Activated B cell treated with CpG ODN at 0.5 μM for 24 hours (primary cell): ENCODE data around the gene AGRN. TPM values are rescaled to one million over a fixed set of nuclear protein-coding genes. Genes with fewer than 3 reads are reported as not detected.
"Not testable (repeated sequence)": the region's sequence is repeated elsewhere in the genome, so short reads cannot be mapped to it uniquely, and the experiment has no call there.

Source experiments
- ATAC-seq: fragments of 200-7000 bp; cut with Tn5 transposase; one replicate; pipeline ENCODE4 v1.10.0; 2021; ENCODE audit warnings: low read depth, mild to moderate bottlenecking, moderate library complexity
- CTCF ChIA-PET: fragments of 350-600 bp; sonication (Branson Sonifier 250); formaldehyde crosslinking; loops from one replicate; lab custom pipeline; 2021; ENCODE audit warnings: antibody characterized with exemption; lab: Charles Lee
- POLR2A ChIA-PET: fragments of 350-600 bp; sonication (Branson Sonifier 250); formaldehyde crosslinking; loops from one replicate; lab custom pipeline; 2021; ENCODE audit warnings: antibody characterized with exemption; lab: Charles Lee
- DNase-seq: peaks from one replicate; pipeline ENCODE4 v3.0.0; 2022
- H3K27ac Mint-ChIP-seq: one replicate; pipeline ENCODE4 v1.8.0; 2020; ENCODE audit warnings: mixed read lengths
- H3K27me3 Mint-ChIP-seq: one replicate; pipeline ENCODE4 v1.8.0; 2021; ENCODE audit warnings: mixed read lengths
- H3K36me3 Mint-ChIP-seq: one replicate; pipeline ENCODE4 v1.8.0; 2021; ENCODE audit warnings: low read depth, mixed read lengths
- H3K4me1 Mint-ChIP-seq: one replicate; pipeline ENCODE4 v1.8.0; 2021; ENCODE audit warnings: mixed read lengths
- H3K4me3 Mint-ChIP-seq: one replicate; pipeline ENCODE4 v1.8.0; 2020; ENCODE audit warnings: mild to moderate bottlenecking, mixed read lengths
- H3K9me3 Mint-ChIP-seq: one replicate; pipeline ENCODE4 v1.8.0; 2020; ENCODE audit warnings: mixed read lengths
- CTCF ChIP-seq: fragments of 200-600 bp; IDR thresholded peaks from one replicate; pipeline ENCODE4 v1.8.0; 2022; ENCODE audit warnings: antibody characterized with exemption, mild to moderate bottlenecking
- intact Hi-C: fragments of 100-400 bp; cut with micrococcal nuclease; formaldehyde crosslinking; loops from one replicate; pipeline ENCODE4 v1.15.1; 2024
- total RNA-seq: library from RNA; stranded (reverse); gene quantifications from 2 replicates; pipeline ENCODE4 v1.2.3, GENCODE V29; 2022

The AGRN gene
- total RNA-seq, 1 donor from 2014 or later, result 27.1 TPM

- no peaks in the 10 kb centered on the region for H3K27me3 Mint-ChIP-seq
- H3K36me3 Mint-ChIP-seq, result no peaks in the 10 kb centered on the region
- TF ChIP-seq CTCF, result no peak
- ChIA-PET POLR2A (interaction anchor here (1.2 kb wide), 1 partner anchor 10 kb away, joined by 3 read pairs; no protein-coding TSS in a partner anchor), CTCF (no interaction called here)
- H3K9me3 Mint-ChIP-seq, result no peaks in the 10 kb centered on the region
- intact Hi-C loops, result no loop called here
- H3K4me1 Mint-ChIP-seq, result peaks cover 6% of the 10 kb centered on the region
- no peak for DNase-seq
- ATAC-seq, result peak; percentile 52
- H3K27ac Mint-ChIP-seq, result no peak overlapping the region
- H3K4me3 Mint-ChIP-seq, result no peak overlapping the region
Observed at GRCh38 chr1:1091344-1092148, 71.6 kb downstream of the AGRN start.

DNA sequence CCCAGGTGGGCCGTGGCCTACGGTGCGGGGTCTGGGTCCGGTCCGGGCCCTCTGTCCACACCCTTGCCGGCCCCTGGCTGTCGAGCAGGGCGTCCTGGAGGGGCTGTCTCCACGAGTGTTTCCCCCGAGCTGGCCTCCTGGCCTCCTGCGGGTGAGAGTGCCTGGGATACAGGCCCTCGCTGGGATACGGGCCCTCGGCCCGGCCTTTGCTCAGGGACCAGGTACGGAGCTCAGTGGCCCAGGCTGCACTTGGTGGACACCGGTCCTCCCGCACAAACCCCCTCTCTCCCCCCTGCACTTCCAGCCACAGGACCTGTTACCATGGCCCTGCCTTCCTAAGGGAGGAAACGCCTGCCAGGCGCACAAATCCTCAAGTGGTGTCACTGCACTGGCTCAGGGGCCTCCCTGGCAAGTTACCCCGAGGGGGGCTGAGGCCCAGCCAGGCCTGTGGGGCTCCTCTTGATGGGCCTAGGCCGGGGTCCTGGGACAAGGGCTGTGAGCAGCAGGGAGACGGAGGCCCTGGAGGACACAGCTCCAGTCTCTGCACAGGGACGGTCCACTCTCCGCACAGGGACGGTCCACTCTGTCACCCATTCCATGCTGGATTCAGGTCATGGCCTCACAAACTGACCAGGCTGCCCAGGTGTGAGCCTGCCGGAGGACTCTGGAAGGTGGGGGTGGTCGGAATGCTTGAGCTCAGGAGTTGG lies 72.4 kb downstream of the AGRN start:
- no peaks in the 10 kb centered on the region for H3K9me3 Mint-ChIP-seq
- H3K4me1 Mint-ChIP-seq, result peaks cover 6% of the 10 kb centered on the region
- TF ChIP-seq CTCF, result no peak
- intact Hi-C loops, result no loop called here
- H3K27ac Mint-ChIP-seq, result no peak overlapping the region
- ATAC-seq (no peak), DNase-seq (no peak)
- ChIA-PET POLR2A (interaction anchor here (1.2 kb wide), 1 partner anchor 9 kb away, joined by 3 read pairs; no protein-coding TSS in a partner anchor), CTCF (no interaction called here)
- H3K36me3 Mint-ChIP-seq, result no peaks in the 10 kb centered on the region
- no peak overlapping the region for H3K4me3 Mint-ChIP-seq
- H3K27me3 Mint-ChIP-seq, result no peaks in the 10 kb centered on the region

DNA sequence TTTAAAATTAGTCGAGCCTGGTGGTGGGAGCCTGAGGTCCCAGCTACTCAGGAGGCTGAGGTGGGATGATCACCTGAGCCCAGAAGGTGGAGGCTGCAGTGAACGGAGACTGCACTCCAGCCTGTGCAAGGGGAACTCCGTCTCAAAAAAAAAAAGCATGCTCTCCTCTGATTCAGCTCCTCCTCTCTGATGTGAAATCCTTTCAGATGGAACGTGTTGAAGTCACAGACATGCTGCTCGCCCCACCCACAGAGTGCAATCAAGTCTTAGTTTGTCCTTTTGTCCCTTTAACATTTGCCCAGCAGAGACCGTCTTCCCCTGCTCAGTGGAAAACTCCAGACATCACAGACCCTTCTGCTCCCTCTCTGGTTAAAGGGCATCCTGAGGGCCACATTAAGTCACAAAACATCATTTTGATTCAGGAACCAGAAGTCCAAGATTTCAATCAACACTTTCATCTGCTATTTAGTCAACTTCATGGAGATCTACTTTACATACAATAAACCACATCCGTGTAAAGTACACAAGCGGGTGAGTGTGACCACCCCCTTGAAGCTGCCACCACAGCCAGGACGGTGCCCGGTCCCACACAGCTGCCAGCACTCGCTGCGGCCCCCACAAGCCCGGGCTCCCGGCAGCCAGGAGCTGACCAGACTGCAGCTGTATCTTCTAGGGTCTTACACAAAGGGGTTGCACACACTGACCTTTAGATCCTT lies 73.1 kb downstream of the AGRN start:
- CTCF ChIA-PET, result no interaction called here
- H3K4me1 Mint-ChIP-seq, result peaks cover 6% of the 10 kb centered on the region
- H3K27ac Mint-ChIP-seq, result peak overlapping the region; percentile 10
- H3K36me3 Mint-ChIP-seq, result no peaks in the 10 kb centered on the region
- H3K27me3 Mint-ChIP-seq, result no peaks in the 10 kb centered on the region
- H3K4me3 Mint-ChIP-seq, result no peak overlapping the region
- ATAC-seq (peak; percentile 67), DNase-seq (no peak)
- intact Hi-C loops, result no loop called here
- no peak for TF ChIP-seq CTCF
- no peaks in the 10 kb centered on the region for H3K9me3 Mint-ChIP-seq
- POLR2A ChIA-PET, result interaction anchor here (0.6 to 1.2 kb wide), 2 partner anchors 8 to 53 kb away, joined by 3 to 5 read pairs; no protein-coding TSS in a partner anchor

DNA sequence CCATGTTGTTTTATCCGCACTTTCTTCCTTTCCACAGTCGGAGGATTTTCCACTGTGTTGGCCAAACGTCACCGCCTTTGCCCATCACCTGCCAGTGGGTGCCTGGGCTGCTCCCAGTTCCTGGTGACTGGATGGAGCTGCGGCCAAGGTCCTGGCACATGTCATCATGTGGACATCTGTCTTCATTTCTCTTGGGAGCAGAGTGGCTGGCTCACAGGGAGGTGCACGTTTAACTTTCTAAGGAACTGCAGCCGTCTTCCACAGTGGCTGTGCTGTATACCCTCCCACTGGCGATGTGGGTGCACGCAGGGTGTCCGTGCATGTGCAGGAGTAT lies 73.7 kb downstream of the AGRN start:
- intact Hi-C loops, result no loop called here
- Mint-ChIP-seq H3K4me3 (no peak overlapping the region), H3K36me3 (no peaks in the 10 kb centered on the region), H3K4me1 (peaks cover 6% of the 10 kb centered on the region), H3K27ac (no peak overlapping the region), H3K27me3 (no peaks in the 10 kb centered on the region), H3K9me3 (no peaks in the 10 kb centered on the region)
- POLR2A ChIA-PET, result no interaction called here
- no peak for ATAC-seq
- CTCF ChIA-PET, result no interaction called here
- no peak for TF ChIP-seq CTCF
- DNase-seq, result no peak

GRCh38 chr1:1094981-1095380 lies 75.1 kb downstream of the AGRN start:
- DNase-seq (no peak), ATAC-seq (no peak)
- H3K27ac Mint-ChIP-seq, result no peak overlapping the region
- H3K36me3 Mint-ChIP-seq, result no peaks in the 10 kb centered on the region
- H3K4me1 Mint-ChIP-seq, result peaks cover 6% of the 10 kb centered on the region
- H3K4me3 Mint-ChIP-seq, result no peak overlapping the region
- H3K9me3 Mint-ChIP-seq, result no peaks in the 10 kb centered on the region
- ChIA-PET POLR2A (no interaction called here), CTCF (no interaction called here)
- intact Hi-C loops, result no loop called here
- no peak for TF ChIP-seq CTCF
- no peaks in the 10 kb centered on the region for H3K27me3 Mint-ChIP-seq

DNA sequence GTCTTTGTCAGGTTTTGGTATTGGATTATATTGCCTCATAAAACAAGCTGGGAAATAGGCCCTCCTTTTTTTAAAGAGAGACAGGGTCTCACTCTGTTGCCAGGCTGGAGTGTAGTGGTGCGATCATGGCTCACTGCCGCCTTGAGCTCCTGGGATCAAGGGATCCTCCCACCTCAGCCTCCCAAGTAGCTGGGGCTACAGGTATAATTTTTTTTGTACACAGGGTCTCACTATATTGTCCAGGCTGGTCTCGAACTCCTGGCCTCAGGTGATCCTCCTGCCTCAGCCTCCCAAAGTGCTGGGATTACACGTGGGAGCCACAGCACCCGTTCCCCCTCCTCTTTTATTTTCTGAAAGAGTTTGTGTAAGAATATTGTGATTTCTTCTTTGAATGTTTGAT lies 76.2 kb downstream of the AGRN start:
- H3K4me1 Mint-ChIP-seq, CTCF ChIA-PET, H3K36me3 Mint-ChIP-seq, POLR2A ChIA-PET, H3K4me3 Mint-ChIP-seq, H3K9me3 Mint-ChIP-seq, H3K27ac Mint-ChIP-seq, H3K27me3 Mint-ChIP-seq, intact Hi-C loops, ATAC-seq, DNase-seq: not testable (repeated sequence)
